ENCODE measurements around the gene PID1.
"Not testable (repeated sequence)": the region's sequence is repeated elsewhere in the genome, so short reads cannot be mapped to it uniquely, and the experiment has no call there.

PID1 gene

DNA sequence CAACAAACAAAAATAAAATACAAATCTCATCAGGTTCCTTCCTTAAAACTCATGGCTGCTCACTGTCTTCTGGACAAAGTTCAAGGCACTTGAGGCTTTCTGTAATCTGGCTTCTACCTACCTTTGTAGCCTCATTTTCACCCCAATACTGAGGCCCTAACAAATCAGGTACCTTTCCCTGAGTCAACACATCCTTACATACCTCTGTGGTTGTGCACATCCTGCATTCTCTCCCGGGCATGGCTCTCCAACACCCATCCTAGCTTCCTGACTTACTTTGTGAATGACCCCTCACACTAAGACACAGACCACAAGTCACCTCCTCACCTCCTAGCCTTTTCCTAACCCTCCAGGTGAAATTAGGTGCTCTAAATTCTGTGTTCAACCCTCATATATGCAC, 190.9 kb downstream of the PID1 start:
- DNase-seq (ENCODE audit: low read depth in 2 of 2), result no peak

DNA sequence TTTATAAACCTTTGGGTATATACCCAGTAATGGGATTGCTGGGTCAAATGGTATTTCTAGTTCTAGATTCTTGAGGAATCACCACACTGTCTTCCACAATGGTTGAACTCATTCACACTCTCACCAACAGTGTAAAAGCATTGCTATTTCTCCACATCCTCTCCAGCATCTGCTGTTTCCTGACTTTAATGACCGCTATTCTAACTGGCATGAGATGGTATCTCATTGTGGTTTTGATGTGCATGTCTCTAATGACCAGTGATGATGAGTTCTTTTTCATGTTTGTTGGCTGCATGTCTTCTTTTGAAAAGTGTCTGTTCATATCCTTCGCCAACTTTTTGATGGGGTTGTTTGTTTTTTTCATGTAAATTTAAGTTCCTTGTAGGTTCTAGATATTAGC, 194.2 kb downstream of the PID1 start:
- not testable (repeated sequence) for DNase-seq (ENCODE audit: low read depth in 2 of 2)

DNA sequence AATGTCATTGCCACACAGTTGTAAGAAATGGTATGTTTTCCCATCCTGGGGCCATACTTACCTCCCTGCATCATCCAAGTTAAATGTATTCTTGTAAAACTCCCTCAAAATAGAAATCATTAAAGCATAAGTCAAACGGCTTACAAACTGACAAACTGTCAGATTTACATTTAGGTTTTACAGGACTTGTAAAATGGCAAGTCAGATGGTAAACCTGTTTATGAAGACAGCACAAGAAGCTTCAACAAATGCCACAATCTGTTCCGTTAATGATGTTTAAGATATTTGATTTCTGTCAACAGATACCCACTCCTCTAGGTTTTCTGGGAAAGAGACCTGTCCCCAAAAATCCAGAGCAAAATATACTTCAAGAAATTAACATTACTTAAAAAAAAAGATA, 197.2 kb downstream of the PID1 start:
- no peak for DNase-seq (ENCODE audit: low read depth in 2 of 2)

DNA sequence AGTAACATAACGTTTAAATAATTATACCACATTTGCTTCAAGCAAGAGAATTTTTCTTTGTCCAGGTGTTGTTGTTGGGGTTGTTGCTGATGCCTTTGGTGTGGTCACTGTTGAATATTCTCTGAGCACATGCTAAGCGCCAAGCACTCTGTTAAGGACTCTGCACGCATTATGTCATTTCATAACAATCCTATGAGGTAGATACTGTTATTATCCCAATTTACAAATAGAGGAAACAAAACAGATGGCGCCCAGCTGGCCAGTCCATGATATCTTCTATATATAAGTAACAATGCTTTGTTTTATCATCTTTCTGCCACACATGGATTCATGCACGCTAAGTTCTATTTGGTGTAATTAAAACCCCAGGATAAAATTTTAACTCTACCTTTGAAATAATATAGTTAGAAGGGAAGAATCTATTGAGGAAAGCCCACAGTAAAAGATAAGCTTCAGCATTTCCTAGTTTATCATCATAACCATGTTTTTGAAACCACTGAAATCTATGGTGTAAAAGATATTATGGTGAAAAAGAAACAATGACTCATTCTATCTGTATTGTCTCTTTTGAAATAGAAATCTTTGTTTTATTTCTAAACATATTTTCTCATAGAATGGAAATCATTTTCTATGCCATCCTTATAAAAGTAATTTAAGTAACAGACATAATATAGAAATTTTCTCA, 199.7 kb downstream of the PID1 start:
- no peak for DNase-seq (ENCODE audit: low read depth in 2 of 2)

DNA sequence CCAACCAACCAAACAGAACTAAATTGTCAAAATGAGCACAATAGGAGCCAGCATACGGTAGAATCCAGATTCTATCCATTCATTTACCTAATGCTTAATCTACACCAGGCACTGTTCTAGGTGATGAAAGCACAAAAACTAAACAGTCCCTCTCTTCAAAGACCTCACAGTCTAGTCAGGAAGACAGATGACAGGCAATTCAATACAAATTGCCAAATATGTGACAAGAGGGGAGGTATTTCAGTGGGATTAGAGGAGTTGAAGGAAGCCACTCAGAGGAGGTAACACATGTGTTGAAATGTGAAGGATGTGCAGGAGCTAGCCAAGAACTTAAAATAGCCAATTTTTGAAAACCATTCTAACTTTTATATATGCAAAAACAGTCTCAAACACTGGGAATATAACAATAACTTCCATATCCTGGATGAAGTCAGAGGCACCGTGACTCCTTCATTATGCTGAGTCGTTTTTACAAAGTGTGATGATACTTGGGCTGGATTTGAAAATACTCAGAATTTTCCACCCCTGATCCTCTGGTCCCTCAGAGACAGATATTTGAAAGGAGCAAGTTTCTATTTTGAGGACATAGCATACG, 204.9 kb downstream of the PID1 start:
- no peak for DNase-seq (ENCODE audit: low read depth in 2 of 2)

DNA sequence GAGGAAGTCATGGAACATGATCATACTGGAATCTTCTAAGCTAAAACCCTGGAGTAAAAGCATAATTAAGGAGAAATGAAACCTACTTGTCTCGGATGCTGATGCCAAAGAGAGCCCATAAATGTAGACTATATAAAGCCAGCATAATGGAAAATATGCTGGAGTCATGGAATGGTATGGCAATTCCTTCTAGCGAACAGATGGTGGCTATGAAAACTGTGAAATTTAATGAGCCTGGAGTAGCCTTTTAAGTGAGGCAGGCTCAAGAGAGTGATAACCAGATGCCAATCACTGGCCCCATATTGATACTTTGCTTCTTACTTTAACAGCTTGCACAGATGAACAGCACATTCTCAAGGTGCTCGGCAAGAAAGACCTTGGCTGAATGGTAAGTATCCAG, 206.3 kb downstream of the PID1 start:
- no peak for DNase-seq (ENCODE audit: low read depth in 2 of 2)

DNA sequence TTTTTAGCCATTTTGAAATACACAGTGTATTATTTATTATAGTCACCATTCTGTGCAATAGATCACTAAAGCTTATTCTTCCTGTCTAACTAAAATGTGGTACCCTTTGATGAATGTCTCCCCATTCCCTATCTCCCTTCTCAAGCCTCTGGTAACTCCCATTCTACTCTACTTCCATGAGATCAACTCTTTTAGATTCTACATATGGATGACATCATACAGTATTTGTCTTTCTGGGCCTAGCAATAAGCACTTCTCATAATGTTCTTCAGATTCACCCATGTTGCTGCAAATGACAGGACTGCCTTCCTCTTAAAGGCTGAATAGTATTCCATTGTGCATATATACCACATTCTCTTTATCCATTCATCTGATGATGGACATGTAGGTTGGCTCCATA, 210.9 kb downstream of the PID1 start:
- no peak for DNase-seq (ENCODE audit: low read depth in 2 of 2)

DNA sequence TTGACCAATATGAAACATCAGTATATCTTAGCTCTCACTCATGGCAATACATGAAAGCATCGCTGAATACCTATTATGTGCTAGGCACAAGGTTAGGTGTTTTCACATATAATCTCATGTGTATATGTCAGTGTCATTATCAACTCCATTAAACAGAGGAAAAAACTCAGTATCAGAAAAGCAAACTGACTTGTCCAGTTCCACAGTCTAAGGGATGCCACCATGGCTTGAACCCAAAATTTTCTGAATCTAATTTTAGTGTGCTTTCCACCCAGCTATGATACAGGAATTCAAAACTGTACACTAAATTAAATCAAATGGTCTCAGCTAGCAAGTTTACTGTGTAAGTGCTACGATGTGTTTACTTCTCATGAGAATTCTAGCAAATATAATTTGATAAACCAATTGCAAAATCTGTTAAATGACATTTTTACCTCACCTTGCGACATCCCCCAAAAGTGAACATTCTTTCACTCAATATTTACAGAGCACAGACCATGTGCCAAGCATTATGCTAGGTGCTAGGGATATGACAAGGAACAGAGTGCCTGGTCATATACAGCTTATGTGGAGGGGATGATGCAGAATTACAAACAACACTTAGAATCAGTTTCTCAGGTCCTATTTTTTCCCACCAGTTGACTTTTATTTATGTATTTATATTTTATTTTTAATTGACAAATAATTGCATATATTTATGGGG, 211.6 kb downstream of the PID1 start:
- DNase-seq (ENCODE audit: low read depth in 2 of 2), result no peak

DNA sequence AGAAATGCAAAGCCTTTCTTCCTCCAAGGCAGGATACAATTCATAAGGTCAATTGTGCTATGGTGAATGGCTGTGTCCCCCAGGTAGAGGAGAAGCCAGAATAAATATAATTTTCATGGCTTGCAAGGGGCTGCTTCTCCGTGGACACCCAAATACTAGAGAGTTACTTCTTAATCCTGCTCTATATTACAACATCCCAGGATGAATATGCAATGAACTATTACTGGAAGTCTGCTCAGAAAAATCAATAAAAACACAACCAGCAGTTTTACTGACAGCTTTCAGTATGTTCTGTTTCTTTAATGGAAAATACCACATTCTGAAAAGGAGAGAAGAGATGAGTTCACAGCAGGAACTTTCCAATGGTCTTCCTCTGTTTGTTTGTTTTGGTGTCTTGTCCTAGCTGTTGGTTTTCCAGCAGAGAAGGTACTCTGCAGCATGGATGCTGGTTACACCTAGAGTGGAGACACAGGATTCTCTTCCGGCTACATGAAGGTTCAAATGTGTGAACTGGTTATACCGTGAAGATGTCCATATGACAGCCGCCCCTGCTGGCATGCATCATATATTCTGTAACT, 213.0 kb downstream of the PID1 start:
- DNase-seq (ENCODE audit: low read depth in 2 of 2), result no peak

DNA sequence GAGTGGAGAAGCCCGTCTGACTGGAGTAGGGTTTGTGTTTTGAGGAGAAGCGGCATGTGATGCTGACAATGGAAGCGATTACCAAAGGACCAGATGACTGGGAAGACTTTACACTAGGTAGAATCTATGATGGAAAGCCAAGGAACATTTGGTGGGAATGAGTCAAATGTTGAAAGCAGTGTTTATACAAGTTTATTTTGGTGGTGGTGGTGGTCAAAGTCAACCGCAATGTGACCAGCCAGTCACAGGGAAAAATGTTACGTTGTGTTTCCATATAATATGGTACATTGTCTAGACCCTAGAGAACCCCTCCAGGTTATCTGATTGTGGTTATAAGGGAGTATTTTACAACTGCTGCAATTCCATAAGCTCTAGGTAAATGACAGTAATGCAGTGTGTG, 216.8 kb downstream of the PID1 start:
- no peak for DNase-seq (ENCODE audit: low read depth in 2 of 2)

DNA sequence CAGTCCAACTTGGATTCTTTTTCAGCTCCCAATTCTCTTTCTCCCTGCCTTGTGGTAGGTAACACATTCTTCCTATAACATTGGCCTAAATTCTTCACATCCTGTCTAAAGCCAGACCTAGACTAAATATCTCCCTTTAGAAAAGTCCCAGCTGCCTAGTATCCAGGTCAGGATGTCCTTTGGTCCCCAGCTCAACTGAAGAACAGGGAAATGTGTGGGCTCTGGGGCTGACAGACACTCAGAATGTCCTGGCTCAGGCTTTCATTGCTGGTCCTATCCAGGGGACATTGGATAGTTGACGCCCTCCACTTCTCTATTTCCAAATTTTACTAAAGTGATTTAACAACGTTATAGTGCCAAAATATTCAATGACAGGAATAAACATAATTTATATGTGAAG, 219.3 kb downstream of the PID1 start:
- DNase-seq (ENCODE audit: low read depth in 2 of 2), result no peak

DNA sequence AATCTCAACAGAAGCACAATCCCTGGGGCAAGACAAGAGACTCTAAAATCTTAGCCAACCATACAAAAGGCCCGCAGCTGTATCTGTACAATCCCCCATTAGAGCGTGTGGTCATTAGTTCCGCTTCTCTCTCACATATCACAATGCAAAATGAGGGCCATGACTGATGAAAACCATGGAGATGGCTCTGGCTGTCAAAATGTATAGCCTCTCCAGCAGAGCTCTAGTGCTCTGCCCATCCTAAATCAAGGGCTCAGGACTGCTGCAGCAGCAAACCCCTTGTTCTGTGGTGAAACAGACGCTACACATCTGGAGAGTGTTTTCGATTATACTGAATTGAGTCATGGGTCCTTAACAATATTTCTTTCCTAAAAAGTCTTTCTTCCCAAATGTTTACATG, 221.0 kb downstream of the PID1 start:
- DNase-seq (ENCODE audit: low read depth in 2 of 2), result no peak

DNA sequence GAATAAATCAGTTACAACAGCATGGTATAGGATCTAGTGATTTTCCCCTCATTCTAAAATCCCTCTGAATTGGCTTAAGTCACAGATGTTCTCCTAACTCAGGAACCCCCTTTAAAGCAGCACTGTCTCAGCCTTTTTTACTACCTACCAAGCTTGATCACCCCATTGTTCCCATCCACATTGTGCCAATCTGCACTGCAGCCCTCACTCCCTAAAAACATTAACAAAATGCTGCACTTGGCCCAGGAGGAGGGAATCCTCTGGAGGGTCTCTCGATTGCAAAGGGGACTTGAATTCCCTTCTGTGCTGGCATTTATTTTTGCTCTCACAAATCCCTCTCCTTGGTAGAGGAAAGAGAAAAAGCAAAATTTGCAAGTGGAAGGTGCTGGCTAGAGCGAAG, 223.0 kb downstream of the PID1 start:
- no peak for DNase-seq (ENCODE audit: low read depth in 2 of 2)

DNA sequence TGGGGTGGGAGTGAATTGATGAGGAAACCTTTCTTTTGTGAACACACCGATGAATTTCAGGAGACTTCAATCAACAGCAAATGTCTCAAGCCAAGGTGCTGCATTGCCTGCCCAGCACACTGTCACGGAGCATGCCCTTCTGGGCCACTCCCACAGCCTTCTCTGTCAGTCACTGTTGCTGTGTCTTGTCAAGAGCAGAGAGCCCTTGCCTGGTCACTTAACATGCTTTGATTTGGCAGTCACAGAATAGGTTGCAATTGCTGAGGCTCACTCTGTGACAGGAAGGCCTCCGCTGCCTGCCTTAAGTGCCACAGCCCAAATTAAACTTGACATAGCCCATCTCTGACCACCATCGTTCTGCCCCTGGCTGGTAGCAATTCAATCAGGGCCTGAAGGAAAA, 225.4 kb downstream of the PID1 start:
- no peak for DNase-seq (ENCODE audit: low read depth in 2 of 2)

DNA sequence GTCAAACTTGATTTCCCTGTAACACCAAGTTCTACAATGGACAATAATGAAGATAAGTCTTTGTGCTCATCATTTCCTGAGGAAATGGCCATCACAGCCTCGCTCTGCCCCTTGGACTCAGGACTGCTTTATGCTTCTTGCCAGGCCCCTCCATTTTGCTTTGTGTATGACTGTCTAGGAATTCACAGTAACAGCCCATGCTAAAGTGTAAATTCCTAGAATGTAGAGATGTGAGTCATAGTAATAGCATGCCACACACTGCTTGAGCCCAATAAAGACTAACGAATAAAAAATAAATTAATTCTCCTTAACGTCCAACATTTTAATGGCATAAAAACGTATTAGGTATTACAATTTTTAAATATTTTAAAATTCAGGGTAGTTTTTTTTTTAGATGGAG, 226.5 kb downstream of the PID1 start:
- DNase-seq (ENCODE audit: low read depth in 2 of 2), result no peak

DNA sequence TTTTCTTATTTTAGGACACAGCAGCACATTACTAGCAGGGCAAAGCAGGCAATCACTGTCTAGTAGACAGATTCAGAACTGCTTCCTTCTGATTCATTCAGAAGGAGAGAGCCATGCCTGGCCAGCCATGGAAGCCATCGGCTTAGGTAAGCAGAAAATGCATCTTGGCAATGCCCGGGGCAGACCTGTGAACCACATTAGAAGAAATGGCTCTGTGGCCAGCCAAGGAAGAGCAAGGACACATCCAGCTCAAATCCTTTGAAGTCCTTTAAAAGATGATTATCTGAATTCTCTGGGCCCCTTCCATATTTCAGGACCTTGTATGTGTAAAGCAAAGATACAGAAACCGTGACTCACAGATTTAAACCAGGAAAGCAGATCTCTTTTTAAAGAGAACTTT, 227.4 kb downstream of the PID1 start:
- no peak for DNase-seq (ENCODE audit: low read depth in 2 of 2)

DNA sequence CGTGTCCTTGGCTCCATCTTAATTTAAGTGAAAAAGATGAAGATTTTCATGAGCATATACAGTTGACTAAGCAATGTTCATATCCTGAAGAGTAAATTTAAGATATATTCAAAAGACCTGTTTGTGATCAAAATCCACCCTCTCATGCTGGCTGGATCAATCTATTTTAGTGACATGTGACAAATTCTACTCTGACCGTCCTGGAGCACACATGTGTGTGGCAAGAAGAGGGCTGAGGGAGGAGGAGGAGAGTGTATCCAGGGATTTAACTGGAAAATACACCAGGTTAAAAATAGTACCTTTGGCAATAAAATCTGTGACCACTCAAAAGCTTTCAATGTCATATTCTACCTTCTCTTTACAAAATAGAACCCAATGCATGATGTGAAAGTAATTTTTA, 228.7 kb downstream of the PID1 start:
- no peak for DNase-seq (ENCODE audit: low read depth in 2 of 2)

DNA sequence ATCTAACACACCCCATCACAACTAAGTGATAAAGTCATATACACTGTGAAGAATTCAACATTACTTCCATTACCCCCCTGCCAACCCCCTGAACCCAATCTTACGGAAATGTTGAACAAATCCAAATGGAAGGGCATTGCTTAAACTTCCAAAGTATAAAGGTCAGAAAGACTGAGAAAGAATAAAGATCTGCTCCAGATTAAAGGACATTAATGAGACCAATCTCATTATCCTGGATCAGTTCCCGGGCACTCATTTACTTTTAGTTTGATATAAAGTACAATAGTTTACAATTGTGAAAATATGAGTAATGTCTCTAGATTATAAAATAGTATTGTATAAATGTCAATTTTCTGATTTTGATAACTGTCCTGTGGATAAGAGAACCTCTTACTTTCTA, 229.4 kb downstream of the PID1 start:
- DNase-seq (ENCODE audit: low read depth in 2 of 2), result no peak

DNA sequence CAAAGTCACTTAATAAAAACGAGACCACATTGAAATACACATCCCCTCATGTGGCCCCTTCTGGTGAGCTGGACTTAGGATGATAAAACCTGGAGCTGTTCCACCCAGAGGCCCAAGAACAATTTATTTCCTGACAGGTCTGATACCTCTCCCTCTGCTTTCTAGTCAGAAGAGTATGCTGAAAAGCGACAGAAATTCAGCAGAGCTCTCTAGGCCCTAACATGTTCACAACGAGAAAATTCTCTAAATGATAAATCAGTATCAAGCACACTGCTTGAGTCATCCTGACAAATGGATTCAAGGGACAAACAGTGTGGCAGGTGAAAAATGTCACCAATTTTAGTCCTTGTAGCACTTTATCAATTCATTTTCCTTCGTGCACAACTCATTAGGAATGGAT, 233.5 kb downstream of the PID1 start:
- no peak for DNase-seq (ENCODE audit: low read depth in 2 of 2)

DNA sequence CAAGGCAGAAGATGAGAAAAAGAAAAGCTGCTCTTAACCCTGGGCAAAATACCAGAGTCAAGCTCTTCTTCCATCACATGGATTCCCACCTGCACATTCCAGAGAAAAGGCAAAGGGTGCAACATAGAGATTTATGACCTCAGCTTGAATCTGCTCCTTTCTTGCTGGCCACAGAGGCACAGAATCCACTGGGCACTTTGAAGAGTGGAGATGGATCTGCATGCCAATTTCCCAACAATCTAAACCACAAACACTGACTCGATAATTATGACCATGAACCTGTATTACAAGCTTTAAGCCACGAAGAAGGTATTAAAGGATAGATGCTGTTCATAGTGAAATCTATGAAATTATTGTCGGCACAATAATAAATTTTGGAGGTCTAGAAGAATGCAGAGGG, 237.3 kb downstream of the PID1 start:
- no peak for DNase-seq (ENCODE audit: low read depth in 2 of 2)

DNA sequence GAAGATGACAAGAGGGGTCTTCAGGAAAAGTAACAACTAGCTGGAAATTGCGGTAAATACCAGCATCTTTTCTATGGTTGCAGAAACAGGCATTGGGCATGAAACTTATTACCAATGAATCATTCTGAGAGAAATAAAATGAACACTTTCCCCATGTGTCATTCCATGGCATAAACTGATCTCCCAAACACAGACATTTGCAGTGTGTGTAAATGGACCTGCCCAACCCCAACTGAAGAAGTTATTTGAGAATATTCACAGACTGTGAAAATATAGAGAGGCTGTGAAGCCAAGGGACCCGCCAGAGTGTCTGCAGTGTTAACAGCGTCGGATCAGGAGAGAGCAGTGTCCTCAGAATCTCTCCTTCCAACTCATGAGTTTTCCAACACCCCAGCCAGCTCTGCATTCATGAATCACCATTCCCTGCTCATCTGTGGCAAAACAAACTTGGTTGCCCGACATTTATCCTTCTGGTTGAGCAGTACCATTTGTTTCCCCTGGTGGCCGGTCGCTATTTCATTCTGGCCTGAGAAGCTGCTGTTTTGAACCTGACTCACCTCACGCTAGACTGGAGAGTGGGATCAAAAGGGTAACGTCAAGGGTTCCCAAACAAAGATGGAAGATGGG, 238.4 kb downstream of the PID1 start:
- no peak for DNase-seq (ENCODE audit: low read depth in 2 of 2)

DNA sequence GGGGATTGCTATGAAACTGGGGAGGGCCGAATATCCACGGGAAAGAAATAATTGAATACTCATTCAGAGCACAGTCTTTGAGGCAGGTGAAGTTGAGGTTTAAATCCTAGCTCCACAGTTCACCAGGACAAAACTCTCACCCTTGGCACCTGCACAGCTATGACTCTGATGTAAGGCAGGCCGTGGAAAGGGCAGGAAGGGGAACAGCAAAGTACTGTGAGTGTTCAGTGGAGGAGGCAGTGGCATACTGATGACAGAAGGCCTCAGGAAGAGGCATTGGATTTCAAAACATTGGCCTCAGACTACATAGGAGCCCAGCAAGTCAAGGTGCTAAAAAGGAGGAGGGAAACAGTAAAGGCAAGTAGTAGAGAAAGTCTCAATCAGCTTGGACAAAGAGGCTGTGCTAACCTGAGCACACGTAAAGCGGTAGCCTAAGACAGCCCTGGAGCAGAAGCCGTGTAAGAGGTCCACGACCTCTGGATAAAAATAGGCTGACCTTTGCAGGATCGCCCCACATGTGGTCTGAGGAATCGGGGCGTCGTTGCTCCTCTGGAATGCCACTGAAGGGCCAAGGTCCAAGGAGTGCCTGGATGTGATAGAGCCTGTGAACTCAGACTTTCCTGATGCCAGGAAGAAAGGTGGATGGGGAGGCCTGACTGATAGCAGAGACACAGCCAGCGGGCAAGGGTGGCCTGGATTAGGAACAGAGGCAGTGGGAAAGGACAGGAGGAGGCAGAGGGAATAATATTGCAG, 243.6 kb downstream of the PID1 start:
- DNase-seq (ENCODE audit: low read depth in 2 of 2), result no peak
